H9 (cell line): ENCODE measurements around the gene PDRG1. TPM values are rescaled to one million over a fixed set of nuclear protein-coding genes. Genes with fewer than 3 reads are reported as not detected.

Source experiments
- DNase-seq: peaks from one replicate; pipeline ENCODE4 v3.0.0-alpha.2; 2017
- H2AFZ ChIP-seq: one replicate; pipeline ENCODE4 v1.6.1; 2013; ENCODE audit warnings: mild to moderate bottlenecking, low read length, control low read depth, moderate library complexity
- H2AK5ac ChIP-seq: 2 replicates; pipeline ENCODE4 v1.6.1; 2013; ENCODE audit warnings: low read length, control low read depth, mixed read lengths; ENCODE audit not compliant: insufficient read length
- H2BK120ac ChIP-seq: one replicate; pipeline ENCODE4 v1.6.1; 2013; ENCODE audit warnings: low read depth, mild to moderate bottlenecking, low read length, control low read depth, inconsistent platforms; ENCODE audit not compliant: poor library complexity, severe bottlenecking
- H2BK12ac ChIP-seq: 2 replicates; pipeline ENCODE4 v1.6.1; 2013; ENCODE audit warnings: low read length, control low read depth, mixed read lengths, low read depth; ENCODE audit not compliant: insufficient read length
- H2BK15ac ChIP-seq: 2 replicates; pipeline ENCODE4 v1.6.1; 2013; ENCODE audit warnings: low read depth, low read length, control low read depth
- H2BK20ac ChIP-seq: one replicate; pipeline ENCODE4 v1.6.1; 2013; ENCODE audit warnings: low read depth, mild to moderate bottlenecking, low read length, control low read depth, inconsistent platforms; ENCODE audit not compliant: poor library complexity, severe bottlenecking
- H2BK5ac ChIP-seq: 2 replicates; pipeline ENCODE4 v1.6.1; 2013; ENCODE audit warnings: low read length, control low read depth, mixed read lengths; ENCODE audit not compliant: insufficient read length
- H3K14ac ChIP-seq: 2 replicates; pipeline ENCODE4 v1.6.1; 2013; ENCODE audit warnings: low read length, control low read depth; ENCODE audit not compliant: insufficient read depth
- H3K18ac ChIP-seq: 2 replicates; pipeline ENCODE4 v1.6.1; 2013; ENCODE audit warnings: low read depth, mild to moderate bottlenecking, mixed read lengths, low read length, control low read depth; ENCODE audit not compliant: insufficient read length
- H3K23ac ChIP-seq: 2 replicates; pipeline ENCODE4 v1.6.1; 2013; ENCODE audit warnings: low read length, control low read depth, mixed read lengths, low read depth; ENCODE audit not compliant: insufficient read length
- H3K23me2 ChIP-seq: 2 replicates; pipeline ENCODE4 v1.6.1; 2013; ENCODE audit warnings: low read depth, mild to moderate bottlenecking, mixed read lengths, low read length, control low read depth; ENCODE audit not compliant: insufficient read length, poor library complexity, severe bottlenecking
- H3K27ac ChIP-seq: 2 replicates; pipeline ENCODE4 v1.5.1; 2013; ENCODE audit warnings: low read length, control low read depth, mixed read lengths, low read depth; ENCODE audit not compliant: insufficient read length
- H3K27me3 ChIP-seq: 2 replicates; pipeline ENCODE4 v1.6.1; 2013; ENCODE audit warnings: low read length, control low read depth, inconsistent platforms; ENCODE audit not compliant: insufficient read depth
- H3K4ac ChIP-seq: 2 replicates; pipeline ENCODE4 v1.6.1; 2013; ENCODE audit warnings: low read depth, mild to moderate bottlenecking, control low read depth, inconsistent platforms, low read length, moderate library complexity
- H3K4me1 ChIP-seq: 2 replicates; pipeline ENCODE4 v1.6.1; 2013; ENCODE audit warnings: low read length, control low read depth, inconsistent platforms; ENCODE audit not compliant: insufficient read depth
- H3K4me2 ChIP-seq: 2 replicates; pipeline ENCODE4 v1.6.1; 2013; ENCODE audit warnings: low read length, control low read depth, mixed read lengths; ENCODE audit not compliant: insufficient read length, insufficient read depth
- H3K56ac ChIP-seq: 2 replicates; pipeline ENCODE4 v1.6.1; 2013; ENCODE audit warnings: low read depth, mild to moderate bottlenecking, mixed read lengths, low read length, control low read depth; ENCODE audit not compliant: insufficient read length
- H3K79me1 ChIP-seq: 2 replicates; pipeline ENCODE4 v1.6.1; 2013; ENCODE audit warnings: low read depth, mild to moderate bottlenecking, moderate library complexity, low read length, control low read depth, inconsistent platforms; ENCODE audit not compliant: insufficient read depth, poor library complexity, severe bottlenecking
- H3K79me2 ChIP-seq: 2 replicates; pipeline ENCODE4 v1.6.1; 2013; ENCODE audit warnings: low read length, control low read depth, inconsistent platforms; ENCODE audit not compliant: insufficient read depth
- H3K9ac ChIP-seq: 2 replicates; pipeline ENCODE4 v1.6.1; 2013; ENCODE audit warnings: low read length, control low read depth, mixed read lengths; ENCODE audit not compliant: insufficient read length; ENCODE audit errors: extremely low read depth
- H3K9me3 ChIP-seq: one replicate; pipeline ENCODE4 v1.6.1; 2013; ENCODE audit warnings: low read depth, low read length, inconsistent platforms; ENCODE audit not compliant: control insufficient read depth
- H3T11ph ChIP-seq: one replicate; pipeline ENCODE4 v1.6.1; 2013; ENCODE audit warnings: mild to moderate bottlenecking, low read length, control low read depth, inconsistent platforms
- H4K20me1 ChIP-seq: one replicate; pipeline ENCODE4 v1.6.1; 2013; ENCODE audit not compliant: control insufficient read depth, insufficient read length, insufficient read depth
- H4K5ac ChIP-seq: 2 replicates; pipeline ENCODE4 v1.6.1; 2013; ENCODE audit warnings: low read depth, mild to moderate bottlenecking, mixed read lengths, low read length, control low read depth; ENCODE audit not compliant: insufficient read length
- H4K8ac ChIP-seq: replicated peaks from 2 replicates; pipeline ENCODE4 v1.6.1; 2013; ENCODE audit warnings: low read length, control low read depth, mixed read lengths, low read depth; ENCODE audit not compliant: insufficient read length
- H4K91ac ChIP-seq: 2 replicates; pipeline ENCODE4 v1.6.1; 2013; ENCODE audit warnings: low read depth, mild to moderate bottlenecking, moderate library complexity, mixed read lengths, low read length, control low read depth; ENCODE audit not compliant: insufficient read length
- H3K27ac Mint-ChIP-seq, 3 experiments: 2 replicates in 2 of 3; 3 replicates in 1 of 3; pipeline ENCODE4 v1.8.0; 2020 to 2021; ENCODE audit warnings: mixed read lengths in 3 of 3, mild to moderate bottlenecking in 1 of 3, moderate library complexity in 1 of 3
- H3K27me3 Mint-ChIP-seq: 2 replicates; pipeline ENCODE4 v1.8.0; 2021; ENCODE audit warnings: low read depth, mild to moderate bottlenecking, moderate library complexity, mixed read lengths
- H3K36me3 Mint-ChIP-seq, 3 experiments: 2 replicates in 2 of 3; 3 replicates in 1 of 3; pipeline ENCODE4 v1.8.0; 2020 to 2021; ENCODE audit warnings: low read depth in 3 of 3, mixed read lengths in 3 of 3; ENCODE audit not compliant: insufficient read depth in 1 of 3
- H3K4me1 Mint-ChIP-seq, 2 experiments: 2 replicates each; pipeline ENCODE4 v1.8.0; 2020; ENCODE audit warnings: mixed read lengths in 2 of 2
- H3K4me3 Mint-ChIP-seq, 2 experiments: 2 replicates in 1 of 2; 3 replicates in 1 of 2; pipeline ENCODE4 v1.8.0; 2020 to 2021; ENCODE audit warnings: mild to moderate bottlenecking in 2 of 2, mixed read lengths in 2 of 2, moderate library complexity in 1 of 2
- H3K9me3 Mint-ChIP-seq, 2 experiments: 2 replicates in 1 of 2; 3 replicates in 1 of 2; pipeline ENCODE4 v1.8.0; 2020; ENCODE audit warnings: mild to moderate bottlenecking in 2 of 2, mixed read lengths in 2 of 2, moderate library complexity in 1 of 2
- CTCF ChIP-seq: fragments of 200-600 bp; sonication (generic); conservative IDR thresholded peaks from 3 replicates; pipeline ENCODE4 v1.8.0; 2021; ENCODE audit warnings: antibody characterized with exemption, mild to moderate bottlenecking
- WGBS: extraction: QIAGEN DNeasy Blood & Tissue Kit; methylation state at CpG from one replicate; pipeline ENCODE4 v1.1.7; 2013; ENCODE audit warnings: missing lambda C conversion rate, low lambda C conversion rate, mixed read lengths; ENCODE audit not compliant: insufficient read length; ENCODE audit errors: extremely low coverage; 5-methylcytosine and 5-hydroxymethylcytosine counted together
- total RNA-seq: library from RNA; stranded (reverse); gene quantifications from 2 replicates; pipeline ENCODE4 v1.2.1, GENCODE V29; 2021

The PDRG1 gene
- total RNA-seq, 1 experiment from 2014 or later, result 32.2 TPM

- Histone ChIP-seq H3K79me1 (peaks cover 10% of the 10 kb centered on the region), H3K4me1 (no peaks in the 10 kb centered on the region), H2AK5ac (no peak overlapping the region), H3K4me2 (no peak overlapping the region), H2BK120ac (no peak overlapping the region), H3K23ac (no peak overlapping the region), H3T11ph (no peak overlapping the region), H3K4ac (no peak overlapping the region), H2BK12ac (no peak overlapping the region), H4K8ac (no peak overlapping the region), H3K79me2 (peaks cover 5% of the 10 kb centered on the region; the same call in 1 of the 2 replicates), H4K91ac (no peak overlapping the region), H3K14ac (no peak overlapping the region), H2AFZ (no peak overlapping the region), H3K27me3 (no peaks in the 10 kb centered on the region), H3K9me3 (no peaks in the 10 kb centered on the region), H2BK5ac (no peak overlapping the region), H3K9ac (no peak overlapping the region), H2BK15ac (no peak overlapping the region), H4K20me1 (no peaks in the 10 kb centered on the region), H3K27ac (no peak overlapping the region), H3K18ac (no peak overlapping the region), H3K23me2 (peaks cover 7% of the 10 kb centered on the region), H2BK20ac (no peak overlapping the region), H3K56ac (no peak overlapping the region), H4K5ac (no peak overlapping the region)
- DNase-seq, result no peak
- no peak overlapping the region for H3K4me3 Mint-ChIP-seq
- TF ChIP-seq CTCF, result no peak
- no CpG with 5 or more reads among the region's 6 CpGs for WGBS
- peaks cover 9 to 16% of the 10 kb centered on the region in 2 experiments for H3K4me1 Mint-ChIP-seq
- peaks cover 45% of the 10 kb centered on the region for H3K27me3 Mint-ChIP-seq
- H3K36me3 Mint-ChIP-seq, result peaks cover 15 to 16% (median 15%) of the 10 kb centered on the region in 3 experiments
- H3K9me3 Mint-ChIP-seq, result no peaks in the 10 kb centered on the region; a peak in 2 of 5 replicates
- H3K27ac Mint-ChIP-seq, result no peak overlapping the region
Measured at GRCh38 chr20:31953556-31954148, 1.8 kb upstream of the PDRG1 start.
